B cell (primary cell): Measurements from ENCODE around the gene GNS. TPM values are rescaled to one million over a fixed set of nuclear protein-coding genes. Genes with fewer than 3 reads are reported as not detected.

ENCODE experiments used
- ATAC-seq: fragments of 200-7000 bp; cut with Tn5 transposase; one replicate; pipeline ENCODE4 v1.10.0; 2021; ENCODE audit warnings: low read depth, mild to moderate bottlenecking, moderate number of reproducible peaks, moderate library complexity
- CTCF ChIA-PET: fragments of 350-600 bp; sonication (Branson Sonifier 250); formaldehyde crosslinking; loops from one replicate; lab custom pipeline; 2021; ENCODE audit warnings: antibody characterized with exemption, inconsistent platforms; lab: Charles Lee
- POLR2A ChIA-PET: fragments of 350-600 bp; sonication (Branson Sonifier 250); formaldehyde crosslinking; loops from one replicate; lab custom pipeline; 2021; ENCODE audit warnings: antibody characterized with exemption; lab: Charles Lee
- DNase-seq: peaks from one replicate; pipeline ENCODE4 v3.0.0; 2013
- H2AFZ ChIP-seq: 2 replicates; pipeline ENCODE4 v1.6.1; 2012; ENCODE audit warnings: mild to moderate bottlenecking, low read depth, low read length; ENCODE audit not compliant: insufficient read depth, poor library complexity, severe bottlenecking
- H3K27ac ChIP-seq, 2 donors: 1 replicate in 1 of 2; 2 replicates in 1 of 2; pipeline ENCODE4 v1.5.1; 2012 to 2013; ENCODE audit warnings: low read length in 2 of 2, mild to moderate bottlenecking in 2 of 2, moderate library complexity in 1 of 2
- H3K27me3 ChIP-seq, 4 experiments: fragments of 200-600 bp in 1 of 4; sonication (generic) in 1 of 4; replicated peaks in 1 of 4; 1 replicate in 2 of 4; 2 replicates in 2 of 4; pipeline versions ENCODE4 v1.6.1 to v1.7.0; 2013 to 2016; ENCODE audit warnings: low read length in 3 of 4, mild to moderate bottlenecking in 2 of 4, mixed read lengths in 1 of 4, moderate library complexity in 1 of 4; ENCODE audit not compliant: insufficient read depth in 4 of 4, control insufficient read depth in 3 of 4; ENCODE audit errors: control extremely low read depth in 1 of 4
- H3K36me3 ChIP-seq, 2 experiments: replicated peaks in 1 of 2; 1 replicate in 1 of 2; 2 replicates in 1 of 2; pipeline versions ENCODE4 v1.6.1 to v1.7.1; 2013; ENCODE audit warnings: low read length in 1 of 2; ENCODE audit not compliant: insufficient read depth in 2 of 2, control insufficient read depth in 1 of 2; ENCODE audit errors: control extremely low read depth in 1 of 2, extremely low read depth in 1 of 2
- H3K4me1 ChIP-seq, 2 donors: fragments of 200-600 bp in 1 of 2; sonication (generic) in 1 of 2; 1 replicate in 1 of 2; 2 replicates in 1 of 2; pipeline versions ENCODE4 v1.5.1 to v1.6.1; 2013 to 2017; ENCODE audit warnings: low read length in 2 of 2; ENCODE audit not compliant: control insufficient read depth in 2 of 2, insufficient read depth in 2 of 2
- H3K4me2 ChIP-seq: replicated peaks from 2 replicates; pipeline ENCODE3; 2012; ENCODE audit warnings: mild to moderate bottlenecking, low read depth, low read length; ENCODE audit not compliant: poor library complexity, severe bottlenecking
- H3K4me3 ChIP-seq, 5 experiments: fragments of 200-600 bp in 1 of 5; sonication (generic) in 1 of 5; 1 replicate in 3 of 5; 2 replicates in 2 of 5; pipeline versions ENCODE4 v1.5.1 to v1.7.0; 2011 to 2016; ENCODE audit warnings: low read length in 4 of 5, mild to moderate bottlenecking in 4 of 5, low read depth in 2 of 5, control low read depth in 1 of 5, moderate library complexity in 1 of 5; ENCODE audit not compliant: insufficient read depth in 1 of 5; ENCODE audit errors: control extremely low read depth in 1 of 5, extremely low read depth in 1 of 5
- H3K79me2 ChIP-seq: fragments of 200-600 bp; sonication (generic); one replicate; pipeline ENCODE4 v1.6.0; 2016; ENCODE audit warnings: low read length; ENCODE audit not compliant: control insufficient read depth, insufficient read depth
- H3K9ac ChIP-seq: fragments of 200-600 bp; sonication (generic); 2 replicates; pipeline ENCODE4 v1.6.1; 2017; ENCODE audit warnings: mild to moderate bottlenecking, low read length, moderate library complexity
- H3K9me3 ChIP-seq, 3 donors: one replicate each; pipeline versions ENCODE4 v1.6.1 to v1.7.1; 2013; ENCODE audit warnings: low read length in 2 of 3; ENCODE audit not compliant: control insufficient read depth in 2 of 3, insufficient read depth in 1 of 3; ENCODE audit errors: control extremely low read depth in 1 of 3
- H4K20me1 ChIP-seq: 2 replicates; pipeline ENCODE4 v1.6.0; 2012; ENCODE audit warnings: mild to moderate bottlenecking, low read length; ENCODE audit not compliant: insufficient read depth, control insufficient read depth, poor library complexity, severe bottlenecking
- H3K27ac Mint-ChIP-seq: one replicate; pipeline ENCODE4 v1.8.0; 2021; ENCODE audit warnings: mixed read lengths
- H3K27me3 Mint-ChIP-seq: one replicate; pipeline ENCODE4 v1.8.0; 2021; ENCODE audit warnings: mixed read lengths
- H3K4me1 Mint-ChIP-seq: one replicate; pipeline ENCODE4 v1.8.0; 2021; ENCODE audit warnings: mixed read lengths
- H3K4me3 Mint-ChIP-seq: one replicate; pipeline ENCODE4 v1.8.0; 2021; ENCODE audit warnings: mixed read lengths
- H3K9me3 Mint-ChIP-seq: one replicate; pipeline ENCODE4 v1.8.0; 2022; ENCODE audit warnings: mixed read lengths; ENCODE audit not compliant: insufficient read depth
- EZH2 ChIP-seq: IDR thresholded peaks from 2 replicates; pipeline ENCODE4 v1.6.1; 2012; ENCODE audit warnings: borderline replicate concordance, low read depth, mild to moderate bottlenecking, moderate library complexity, low read length; ENCODE audit not compliant: insufficient read depth, poor library complexity, severe bottlenecking
- WGBS: methylation state at CpG from one replicate; pipeline ENCODE4 v1.1.5; 2013; ENCODE audit warnings: missing lambda C conversion rate; ENCODE audit not compliant: insufficient coverage; 5-methylcytosine and 5-hydroxymethylcytosine counted together
- intact Hi-C: fragments of 100-400 bp; cut with micrococcal nuclease; formaldehyde crosslinking; loops from one replicate; pipeline ENCODE4 v1.10.0; 2022
- polyA plus RNA-seq: library from polyadenylated mRNA; depleted of rRNA; stranded (reverse); fragments of >200 nt; gene quantifications from 2 replicates; pipeline ENCODE4 v1.2.3, GENCODE V29; 2012
- total RNA-seq, 2 donors: library from RNA; stranded (reverse); fragments of 120-200 nt in 1 of 2; gene quantifications; 1 replicate in 1 of 2; 2 replicates in 1 of 2; pipeline versions ENCODE4 v1.2.3 to v1.2.4, GENCODE V29; 2013 to 2022
- TF ChIP-seq, protein P1 (sequence below): fragments of 200-600 bp; IDR thresholded peaks from one replicate; pipeline ENCODE4 v1.8.0; 2022; ENCODE audit warnings: antibody characterized with exemption, mild to moderate bottlenecking

GNS gene
- total and polyA plus RNA-seq, 2 donors (not counting 1 experiment from before 2014, with no cell fraction given) = 7.0 to 26.7 TPM

DNA sequence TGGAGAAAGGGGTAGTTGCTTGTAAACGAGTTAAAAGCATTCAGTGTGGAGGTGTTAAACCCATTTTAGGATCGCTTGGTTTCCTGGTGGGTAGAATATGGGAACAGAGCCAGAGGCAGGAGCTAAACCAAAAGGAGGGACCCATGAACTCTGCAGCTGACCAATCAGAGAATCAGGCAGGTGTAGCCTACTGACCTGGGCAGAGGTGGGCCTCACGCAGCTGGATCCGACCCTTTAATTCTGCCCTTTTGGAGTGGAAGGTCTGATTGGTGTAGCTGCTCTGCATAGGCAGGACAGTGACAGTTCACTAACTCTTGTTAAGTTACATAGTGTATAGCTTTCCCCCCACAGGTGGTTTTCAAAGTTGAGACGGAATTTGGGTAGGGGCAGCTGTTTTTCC lies 63.7 kb downstream of the GNS start:
- H3K27me3 Mint-ChIP-seq = no peaks in the 10 kb centered on the region
- Histone ChIP-seq H3K79me2 (peaks cover 23% of the 10 kb centered on the region), H3K9me3 (no peaks in the 10 kb centered on the region), H3K4me2 (no peak overlapping the region), H2AFZ (no peak overlapping the region), H3K27ac (peak overlapping the region in 1 of 2 donors; percentile 8), H3K4me1 (peaks cover 0 to 13% of the 10 kb centered on the region in 2 donors), H3K27me3 (no peaks in the 10 kb centered on the region), H4K20me1 (peaks cover 10% of the 10 kb centered on the region), H3K4me3 (no peak overlapping the region), H3K9ac (no peak overlapping the region), H3K36me3 (peaks cover 6 to 73% of the 10 kb centered on the region in 2 experiments)
- ChIA-PET POLR2A (interaction anchor here (0.7 to 1.1 kb wide), 2 partner anchors 75 to 148 kb away, joined by 3 to 5 read pairs; no protein-coding TSS in a partner anchor), CTCF (interaction anchor here (0.6 to 18.0 kb wide), 12 partner anchors 12 to 151 kb away, joined by 3 to 352 read pairs (median 9); partner anchors contain the start of gene RASSF3)
- H3K4me1 Mint-ChIP-seq = peaks cover 21% of the 10 kb centered on the region
- intact Hi-C loops = no loop called here
- ATAC-seq (no peak), DNase-seq (no peak)
- H3K9me3 Mint-ChIP-seq = no peaks in the 10 kb centered on the region
- H3K4me3 Mint-ChIP-seq = no peak overlapping the region
- peak overlapping the region; percentile 5 for H3K27ac Mint-ChIP-seq
- TF ChIP-seq, protein P1, sequence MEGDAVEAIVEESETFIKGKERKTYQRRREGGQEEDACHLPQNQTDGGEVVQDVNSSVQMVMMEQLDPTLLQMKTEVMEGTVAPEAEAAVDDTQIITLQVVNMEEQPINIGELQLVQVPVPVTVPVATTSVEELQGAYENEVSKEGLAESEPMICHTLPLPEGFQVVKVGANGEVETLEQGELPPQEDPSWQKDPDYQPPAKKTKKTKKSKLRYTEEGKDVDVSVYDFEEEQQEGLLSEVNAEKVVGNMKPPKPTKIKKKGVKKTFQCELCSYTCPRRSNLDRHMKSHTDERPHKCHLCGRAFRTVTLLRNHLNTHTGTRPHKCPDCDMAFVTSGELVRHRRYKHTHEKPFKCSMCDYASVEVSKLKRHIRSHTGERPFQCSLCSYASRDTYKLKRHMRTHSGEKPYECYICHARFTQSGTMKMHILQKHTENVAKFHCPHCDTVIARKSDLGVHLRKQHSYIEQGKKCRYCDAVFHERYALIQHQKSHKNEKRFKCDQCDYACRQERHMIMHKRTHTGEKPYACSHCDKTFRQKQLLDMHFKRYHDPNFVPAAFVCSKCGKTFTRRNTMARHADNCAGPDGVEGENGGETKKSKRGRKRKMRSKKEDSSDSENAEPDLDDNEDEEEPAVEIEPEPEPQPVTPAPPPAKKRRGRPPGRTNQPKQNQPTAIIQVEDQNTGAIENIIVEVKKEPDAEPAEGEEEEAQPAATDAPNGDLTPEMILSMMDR = no peak
- no peak for TF ChIP-seq EZH2
- 64% methylated on average over 2 of the region's 5 CpGs for WGBS
